Measurements from ENCODE around the gene SLX9.

DNA sequence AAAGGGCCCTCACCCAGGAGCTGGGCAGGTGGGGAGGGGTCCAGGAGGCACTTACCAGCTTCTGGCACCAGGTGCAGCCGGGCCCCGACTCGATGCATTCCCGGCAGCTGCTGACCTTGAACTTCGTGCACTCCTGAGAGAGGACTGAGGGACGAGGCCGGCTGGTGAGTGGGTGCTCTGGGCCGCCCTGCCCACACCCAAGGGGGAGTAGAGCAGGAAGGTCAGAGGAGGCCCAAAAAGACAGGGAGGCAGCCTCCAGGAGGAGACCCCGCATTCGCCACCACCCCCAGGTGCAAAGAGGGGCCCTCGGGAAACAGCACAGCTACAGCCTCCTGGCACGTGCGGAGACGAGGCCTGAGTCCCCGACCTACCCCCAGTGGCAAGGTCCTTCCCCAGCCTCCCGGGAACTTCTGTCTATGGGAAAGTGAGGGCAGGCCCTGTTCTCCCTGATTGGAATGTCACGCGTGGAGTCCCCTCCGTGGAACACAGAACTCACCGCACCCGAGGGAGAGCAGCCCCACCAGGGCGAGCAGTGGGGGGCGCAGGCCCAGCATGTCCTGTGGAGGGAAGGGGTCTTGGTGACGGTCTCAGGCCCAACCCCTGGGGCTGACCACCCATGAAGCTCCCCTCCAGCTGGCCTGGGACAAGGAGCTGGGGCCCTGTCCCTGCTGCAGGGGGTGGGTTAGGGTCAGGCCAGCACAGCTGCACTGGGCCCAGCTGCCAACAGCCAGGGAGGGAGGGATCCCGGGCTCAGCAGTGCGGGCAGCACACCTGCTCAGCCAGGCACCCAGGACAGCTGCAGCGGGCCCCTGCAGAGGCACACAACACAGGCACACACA lies 29.4 kb upstream of the SLX9 start:
- TF ChIP-seq, protein P1, sequence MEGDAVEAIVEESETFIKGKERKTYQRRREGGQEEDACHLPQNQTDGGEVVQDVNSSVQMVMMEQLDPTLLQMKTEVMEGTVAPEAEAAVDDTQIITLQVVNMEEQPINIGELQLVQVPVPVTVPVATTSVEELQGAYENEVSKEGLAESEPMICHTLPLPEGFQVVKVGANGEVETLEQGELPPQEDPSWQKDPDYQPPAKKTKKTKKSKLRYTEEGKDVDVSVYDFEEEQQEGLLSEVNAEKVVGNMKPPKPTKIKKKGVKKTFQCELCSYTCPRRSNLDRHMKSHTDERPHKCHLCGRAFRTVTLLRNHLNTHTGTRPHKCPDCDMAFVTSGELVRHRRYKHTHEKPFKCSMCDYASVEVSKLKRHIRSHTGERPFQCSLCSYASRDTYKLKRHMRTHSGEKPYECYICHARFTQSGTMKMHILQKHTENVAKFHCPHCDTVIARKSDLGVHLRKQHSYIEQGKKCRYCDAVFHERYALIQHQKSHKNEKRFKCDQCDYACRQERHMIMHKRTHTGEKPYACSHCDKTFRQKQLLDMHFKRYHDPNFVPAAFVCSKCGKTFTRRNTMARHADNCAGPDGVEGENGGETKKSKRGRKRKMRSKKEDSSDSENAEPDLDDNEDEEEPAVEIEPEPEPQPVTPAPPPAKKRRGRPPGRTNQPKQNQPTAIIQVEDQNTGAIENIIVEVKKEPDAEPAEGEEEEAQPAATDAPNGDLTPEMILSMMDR (IDR thresholded peaks at IDR 0.05; ENCODE audit: poor library complexity, severe bottlenecking) = no peak
- TF ChIP-seq MXI1 (conservative IDR thresholded peaks at IDR 0.05; ENCODE audit: poor library complexity, severe bottlenecking) (no peak), EZH2 (IDR thresholded peaks at IDR 0.05; ENCODE audit: borderline replicate concordance, insufficient read depth, low read length, poor library complexity, severe bottlenecking) (no peak), TAF1 (IDR thresholded peaks at IDR 0.05; ENCODE audit: low read depth) (no peak), POLR2AphosphoS5 (IDR thresholded peaks at IDR 0.05) (no peak), EP300 (conservative IDR thresholded peaks at IDR 0.05; ENCODE audit: poor library complexity, severe bottlenecking) (no peak), SMC3 (conservative IDR thresholded peaks at IDR 0.05; ENCODE audit: poor library complexity) (no peak), RAD21 (conservative IDR thresholded peaks at IDR 0.05) (no peak)
- TF ChIP-seq, protein P2, sequence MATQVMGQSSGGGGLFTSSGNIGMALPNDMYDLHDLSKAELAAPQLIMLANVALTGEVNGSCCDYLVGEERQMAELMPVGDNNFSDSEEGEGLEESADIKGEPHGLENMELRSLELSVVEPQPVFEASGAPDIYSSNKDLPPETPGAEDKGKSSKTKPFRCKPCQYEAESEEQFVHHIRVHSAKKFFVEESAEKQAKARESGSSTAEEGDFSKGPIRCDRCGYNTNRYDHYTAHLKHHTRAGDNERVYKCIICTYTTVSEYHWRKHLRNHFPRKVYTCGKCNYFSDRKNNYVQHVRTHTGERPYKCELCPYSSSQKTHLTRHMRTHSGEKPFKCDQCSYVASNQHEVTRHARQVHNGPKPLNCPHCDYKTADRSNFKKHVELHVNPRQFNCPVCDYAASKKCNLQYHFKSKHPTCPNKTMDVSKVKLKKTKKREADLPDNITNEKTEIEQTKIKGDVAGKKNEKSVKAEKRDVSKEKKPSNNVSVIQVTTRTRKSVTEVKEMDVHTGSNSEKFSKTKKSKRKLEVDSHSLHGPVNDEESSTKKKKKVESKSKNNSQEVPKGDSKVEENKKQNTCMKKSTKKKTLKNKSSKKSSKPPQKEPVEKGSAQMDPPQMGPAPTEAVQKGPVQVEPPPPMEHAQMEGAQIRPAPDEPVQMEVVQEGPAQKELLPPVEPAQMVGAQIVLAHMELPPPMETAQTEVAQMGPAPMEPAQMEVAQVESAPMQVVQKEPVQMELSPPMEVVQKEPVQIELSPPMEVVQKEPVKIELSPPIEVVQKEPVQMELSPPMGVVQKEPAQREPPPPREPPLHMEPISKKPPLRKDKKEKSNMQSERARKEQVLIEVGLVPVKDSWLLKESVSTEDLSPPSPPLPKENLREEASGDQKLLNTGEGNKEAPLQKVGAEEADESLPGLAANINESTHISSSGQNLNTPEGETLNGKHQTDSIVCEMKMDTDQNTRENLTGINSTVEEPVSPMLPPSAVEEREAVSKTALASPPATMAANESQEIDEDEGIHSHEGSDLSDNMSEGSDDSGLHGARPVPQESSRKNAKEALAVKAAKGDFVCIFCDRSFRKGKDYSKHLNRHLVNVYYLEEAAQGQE (IDR thresholded peaks at IDR 0.05; ENCODE audit: borderline replicate concordance) = no peak
